Subcutaneous abdominal adipose tissue (tissue), 5 donors: ENCODE results near the gene IKZF5.

Experiments
- H3K27ac ChIP-seq: one replicate; pipeline ENCODE4 v1.7.0; 2013; ENCODE audit warnings: low read depth, mild to moderate bottlenecking, inconsistent platforms, low read length, moderate library complexity
- H3K27me3 ChIP-seq, 5 donors: one replicate each; pipeline ENCODE4 v1.7.0; 2013; ENCODE audit warnings: low read length in 5 of 5, inconsistent platforms in 1 of 5; ENCODE audit not compliant: control insufficient read depth in 5 of 5, insufficient read depth in 4 of 5
- H3K36me3 ChIP-seq, 5 donors: one replicate each; pipeline ENCODE4 v1.7.0; 2013; ENCODE audit warnings: low read length in 5 of 5; ENCODE audit not compliant: control insufficient read depth in 5 of 5, insufficient read depth in 5 of 5
- H3K4me1 ChIP-seq, 5 donors: one replicate each; pipeline ENCODE4 v1.7.0; 2013; ENCODE audit warnings: low read length in 5 of 5, mild to moderate bottlenecking in 3 of 5, moderate library complexity in 1 of 5; ENCODE audit not compliant: control insufficient read depth in 5 of 5, insufficient read depth in 5 of 5
- H3K4me3 ChIP-seq, 5 donors: one replicate each; pipeline ENCODE4 v1.7.0; 2013; ENCODE audit warnings: low read length in 5 of 5, low read depth in 1 of 5
- H3K9ac ChIP-seq, 5 donors: one replicate each; pipeline ENCODE4 v1.7.0; 2013; ENCODE audit warnings: low read length in 5 of 5, mild to moderate bottlenecking in 4 of 5, moderate library complexity in 3 of 5
- H3K9me3 ChIP-seq, 5 donors: one replicate each; pipeline ENCODE4 v1.7.0; 2013; ENCODE audit warnings: low read length in 5 of 5; ENCODE audit not compliant: control insufficient read depth in 5 of 5
- donor health status: healthy.
- donor health status: healthy.
- donor health status: healthy.
- donor health status: healthy.
- donor health status: healthy.

The IKZF5 gene

GRCh38 chr10:122999347-122999746, 9.2 kb downstream of the IKZF5 start:
- Histone ChIP-seq H3K9me3 (no peaks in the 10 kb centered on the region), H3K4me1 (peaks cover 0 to 3% (median 0%) of the 10 kb centered on the region in 5 donors), H3K36me3 (peaks cover 19 to 34% (median 27%) of the 10 kb centered on the region in 5 donors), H3K27me3 (no peaks in the 10 kb centered on the region), H3K9ac (no peak overlapping the region), H3K27ac (no peak overlapping the region), H3K4me3 (no peak overlapping the region)

DNA sequence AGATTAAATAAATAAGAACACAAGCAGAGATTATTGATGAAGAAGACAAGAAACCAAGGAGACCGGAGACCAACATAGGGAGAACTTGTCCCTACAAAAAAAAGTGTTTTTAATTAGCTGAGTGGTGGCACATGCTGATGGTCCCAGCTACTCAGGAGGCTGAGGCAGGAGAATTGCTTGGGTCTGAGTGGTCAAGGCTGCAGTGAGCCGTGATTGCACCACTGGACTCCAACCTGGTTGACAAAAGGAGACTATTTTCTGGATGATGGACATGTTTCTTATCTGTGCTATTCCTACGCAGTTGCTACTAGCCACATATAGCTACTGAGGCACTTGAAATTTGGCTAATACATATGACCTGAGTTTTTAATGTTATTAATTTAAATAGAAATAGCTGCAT, 9.7 kb downstream of the IKZF5 start:
- Histone ChIP-seq H3K27ac (no peak overlapping the region), H3K9me3 (no peaks in the 10 kb centered on the region), H3K9ac (no peak overlapping the region), H3K4me3 (no peak overlapping the region), H3K36me3 (peaks cover 21 to 38% (median 32%) of the 10 kb centered on the region in 5 donors), H3K4me1 (peaks cover 0 to 3% (median 0%) of the 10 kb centered on the region in 5 donors), H3K27me3 (no peaks in the 10 kb centered on the region)

- Histone ChIP-seq H3K4me1 (peaks cover 0 to 3% (median 0%) of the 10 kb centered on the region in 5 donors), H3K9ac (no peak overlapping the region), H3K9me3 (no peaks in the 10 kb centered on the region), H3K4me3 (no peak overlapping the region), H3K36me3 (peaks cover 21 to 42% (median 36%) of the 10 kb centered on the region in 5 donors), H3K27ac (no peak overlapping the region), H3K27me3 (no peaks in the 10 kb centered on the region)
Observed at GRCh38 chr10:122998360-122998917, 10.2 kb downstream of the IKZF5 start.

DNA sequence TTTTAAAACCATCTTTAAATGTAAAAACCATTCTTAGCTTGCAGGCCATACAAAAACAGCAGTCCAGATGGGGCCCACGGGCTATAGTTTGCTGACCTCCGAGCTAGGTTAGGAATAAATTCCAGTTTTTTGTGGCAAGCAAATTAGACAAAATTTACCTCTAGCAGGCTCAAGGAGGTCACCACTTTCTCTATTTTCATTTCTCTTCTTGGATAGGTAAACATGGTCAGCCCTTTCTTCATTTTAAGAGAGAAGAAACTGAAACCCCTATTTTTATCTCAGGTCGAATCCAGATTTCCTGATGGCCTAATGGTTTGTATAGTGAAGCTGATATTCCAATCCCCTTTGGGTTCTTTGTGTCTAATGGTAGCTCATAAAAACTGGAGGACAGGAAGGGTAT, 10.7 kb downstream of the IKZF5 start:
- Histone ChIP-seq H3K4me1 (peaks cover 0 to 3% (median 0%) of the 10 kb centered on the region in 5 donors), H3K9ac (no peak overlapping the region), H3K27ac (no peak overlapping the region), H3K9me3 (no peaks in the 10 kb centered on the region), H3K27me3 (no peaks in the 10 kb centered on the region), H3K4me3 (no peak overlapping the region), H3K36me3 (peaks cover 25 to 42% (median 36%) of the 10 kb centered on the region in 5 donors)

- H3K27ac ChIP-seq, result no peak overlapping the region
- H3K9ac ChIP-seq, result no peak overlapping the region
- H3K4me1 ChIP-seq, result peaks cover 0 to 3% (median 0%) of the 10 kb centered on the region in 5 donors
- H3K4me3 ChIP-seq, result no peak overlapping the region
- H3K9me3 ChIP-seq, result no peaks in the 10 kb centered on the region
- peaks cover 28 to 51% (median 37%) of the 10 kb centered on the region in 5 donors for H3K36me3 ChIP-seq
- no peaks in the 10 kb centered on the region for H3K27me3 ChIP-seq
Observed at GRCh38 chr10:122995936-122996335, 12.7 kb downstream of the IKZF5 start.

- peaks cover 28 to 51% (median 37%) of the 10 kb centered on the region in 5 donors for H3K36me3 ChIP-seq
- no peak overlapping the region for H3K4me3 ChIP-seq
- no peaks in the 10 kb centered on the region for H3K9me3 ChIP-seq
- no peak overlapping the region for H3K9ac ChIP-seq
- H3K4me1 ChIP-seq, result no peaks in the 10 kb centered on the region
- no peaks in the 10 kb centered on the region for H3K27me3 ChIP-seq
- H3K27ac ChIP-seq, result no peak overlapping the region
Observed at GRCh38 chr10:122993797-122994336, 14.7 kb downstream of the IKZF5 start.

GRCh38 chr10:122992031-122992585, 16.5 kb downstream of the IKZF5 start:
- Histone ChIP-seq H3K36me3 (peaks cover 22 to 38% (median 31%) of the 10 kb centered on the region in 5 donors), H3K9me3 (no peaks in the 10 kb centered on the region), H3K27me3 (no peaks in the 10 kb centered on the region), H3K4me1 (no peaks in the 10 kb centered on the region), H3K4me3 (no peak overlapping the region), H3K9ac (no peak overlapping the region), H3K27ac (no peak overlapping the region)

- H3K36me3 ChIP-seq, result peaks cover 12 to 29% (median 26%) of the 10 kb centered on the region in 5 donors
- no peaks in the 10 kb centered on the region for H3K27me3 ChIP-seq
- no peaks in the 10 kb centered on the region for H3K4me1 ChIP-seq
- H3K9ac ChIP-seq, result no peak overlapping the region
- no peak overlapping the region for H3K4me3 ChIP-seq
- H3K9me3 ChIP-seq, result no peaks in the 10 kb centered on the region
- H3K27ac ChIP-seq, result no peak overlapping the region
Observed at GRCh38 chr10:122990278-122990677, 18.3 kb downstream of the IKZF5 start.

- Histone ChIP-seq H3K4me1 (no peaks in the 10 kb centered on the region), H3K9me3 (no peaks in the 10 kb centered on the region), H3K9ac (no peak overlapping the region), H3K27ac (no peak overlapping the region), H3K4me3 (no peak overlapping the region), H3K36me3 (peaks cover 0 to 22% (median 8%) of the 10 kb centered on the region in 5 donors), H3K27me3 (no peaks in the 10 kb centered on the region)
Observed at GRCh38 chr10:122988501-122988900, 20.1 kb downstream of the IKZF5 start.

GRCh38 chr10:122986335-122986734, 22.3 kb downstream of the IKZF5 start:
- H3K4me3 ChIP-seq, result no peak overlapping the region
- H3K27ac ChIP-seq, result no peak overlapping the region
- no peaks in the 10 kb centered on the region for H3K27me3 ChIP-seq
- H3K9me3 ChIP-seq, result no peaks in the 10 kb centered on the region
- no peak overlapping the region for H3K9ac ChIP-seq
- H3K36me3 ChIP-seq, result peaks cover 0 to 7% (median 0%) of the 10 kb centered on the region in 5 donors
- no peaks in the 10 kb centered on the region for H3K4me1 ChIP-seq
